ENCODE results near the gene FSIP2.

The FSIP2 gene

DNA sequence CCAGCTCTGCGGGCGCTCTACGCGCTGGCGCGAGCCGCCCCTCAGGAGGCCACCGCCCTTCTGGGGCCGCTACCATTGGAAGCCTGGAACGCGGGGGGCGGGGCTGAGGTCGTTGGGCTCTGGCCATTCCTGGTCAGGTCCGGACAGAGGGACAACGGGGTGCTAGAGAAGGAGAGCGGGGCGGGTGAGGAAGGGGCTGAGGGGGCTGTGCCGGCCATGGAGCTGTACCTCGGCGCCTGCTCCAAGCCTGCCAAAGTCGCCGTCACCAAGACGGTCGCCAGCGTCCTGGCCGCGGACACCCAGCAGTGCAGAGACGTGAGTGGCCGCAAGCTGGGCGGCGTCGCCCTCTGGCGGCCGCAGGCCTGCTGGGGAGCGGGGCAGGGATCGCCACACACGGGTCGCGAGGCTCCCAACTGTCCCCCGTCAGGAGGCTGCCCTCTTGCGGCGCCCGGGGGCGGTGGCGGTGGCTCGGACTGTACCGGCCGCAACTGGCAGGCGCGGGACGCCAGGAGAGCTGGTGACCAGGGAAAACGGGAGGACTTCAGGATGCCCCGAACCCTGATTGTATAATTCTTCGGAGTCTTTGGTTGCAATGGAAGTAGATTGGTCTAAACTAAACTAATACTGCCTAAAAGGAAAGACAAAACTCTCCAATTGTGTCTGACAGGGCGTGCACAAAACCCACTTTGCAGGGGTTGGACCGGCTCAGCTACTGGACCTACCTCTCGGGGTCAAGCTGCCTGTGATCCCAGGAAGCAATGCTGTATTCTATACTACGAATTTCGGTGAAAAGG is at the start of gene FSIP2:
TSS of gene FSIP2 (plus strand) at position 126 of the 794 bp plus-strand sequence. CDS start at position 217, 91 bp downstream.
- no peak for DNase-seq (ENCODE audit: low read depth)

GRCh38 chr2:185689906-185690539 is 48.6 kb upstream of the FSIP2 start:
- DNase-seq (ENCODE audit: low read depth): no peak

GRCh38 chr2:185695711-185696235 is 42.8 kb upstream of the FSIP2 start:
- no peak for DNase-seq (ENCODE audit: low read depth)

DNA sequence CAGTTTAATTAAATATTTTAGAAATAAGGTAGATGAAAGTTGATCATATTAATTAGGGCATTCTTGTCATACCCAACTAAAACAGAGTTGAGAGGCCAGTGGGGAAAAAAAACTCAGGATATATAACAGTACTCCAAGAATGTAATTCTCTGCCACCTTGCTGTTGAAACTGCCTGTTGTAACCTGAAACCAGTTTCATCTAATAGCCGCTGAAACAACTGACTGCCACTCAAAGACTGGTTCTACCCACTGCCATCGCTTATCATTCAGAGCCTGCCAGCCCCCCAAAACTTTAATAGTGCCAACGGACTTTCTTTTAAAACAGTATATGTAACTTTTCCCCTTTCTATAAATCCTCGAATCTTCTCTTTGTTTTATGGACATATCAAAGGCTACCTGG is 37.7 kb upstream of the FSIP2 start:
- no peak for DNase-seq (ENCODE audit: low read depth)

DNA sequence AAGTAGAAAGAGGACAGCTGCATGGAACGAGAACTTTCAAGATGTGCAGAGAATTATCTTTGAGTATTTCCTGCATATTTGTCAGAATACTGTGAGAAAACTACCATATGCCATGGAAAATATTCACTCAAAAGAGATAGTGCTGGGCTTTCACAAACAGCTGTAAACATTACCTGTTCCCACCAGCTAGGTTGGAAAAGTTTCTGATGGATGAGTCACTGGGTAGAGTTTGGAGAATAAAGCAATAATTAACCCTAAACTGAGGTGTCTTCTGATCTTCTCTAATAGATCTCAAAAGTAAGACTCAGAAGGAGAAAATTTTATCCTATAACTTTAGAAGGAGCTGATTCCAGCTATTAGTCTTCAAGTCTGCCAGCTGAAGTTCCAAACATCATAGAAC is 3.9 kb upstream of the FSIP2 start:
- no peak for DNase-seq (ENCODE audit: low read depth)

- DNase-seq (ENCODE audit: low read depth): no peak
Observed at GRCh38 chr2:185736210-185736609, 2.4 kb upstream of the FSIP2 start.

- no peak for DNase-seq (ENCODE audit: low read depth)
Observed at GRCh38 chr2:185745864-185746859, 7.6 kb downstream of the FSIP2 start.

DNA sequence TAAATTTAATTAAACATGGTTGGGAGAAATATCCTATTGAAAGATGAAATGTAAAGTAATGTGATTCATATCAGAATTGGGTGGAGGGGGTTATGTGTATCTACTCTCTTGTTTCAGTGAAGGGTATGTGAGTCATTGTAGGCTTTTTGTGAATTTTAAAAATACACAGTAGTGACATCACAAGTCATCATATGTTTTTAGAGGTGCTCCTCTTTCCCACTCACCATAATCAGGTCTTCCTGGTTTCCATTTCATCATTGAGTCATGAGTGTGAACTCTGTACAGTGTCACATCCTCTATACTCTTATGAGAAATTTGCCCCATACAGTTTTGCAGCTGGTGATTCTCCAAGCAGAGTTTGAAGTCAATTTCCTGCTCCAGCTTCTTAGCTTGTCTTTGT is 18.8 kb downstream of the FSIP2 start:
- no peak for DNase-seq (ENCODE audit: low read depth)

- DNase-seq (ENCODE audit: low read depth): no peak
Observed at GRCh38 chr2:185771396-185771795, 32.8 kb downstream of the FSIP2 start.

DNA sequence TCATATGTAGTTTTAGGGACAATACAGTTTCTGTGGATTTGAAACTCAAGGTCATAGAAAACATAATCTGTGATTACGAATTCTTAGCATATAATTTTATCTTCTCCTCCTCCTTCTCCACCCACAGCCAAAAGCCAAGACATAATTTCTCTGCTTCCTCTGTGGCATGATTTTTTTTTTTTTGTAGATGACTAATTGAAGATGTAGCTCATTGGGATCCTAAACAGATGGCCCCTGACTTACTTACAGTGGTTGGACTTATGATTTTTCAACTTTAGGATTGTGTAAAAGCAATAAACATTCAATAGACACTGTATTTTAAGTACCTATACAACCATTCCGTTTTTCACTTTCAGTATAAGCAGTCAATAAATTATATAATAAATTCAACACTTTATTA is 42.3 kb downstream of the FSIP2 start:
- no peak for DNase-seq (ENCODE audit: low read depth)

- no peak for DNase-seq (ENCODE audit: low read depth)
Observed at GRCh38 chr2:185782223-185782769, 43.7 kb downstream of the FSIP2 start.

DNA sequence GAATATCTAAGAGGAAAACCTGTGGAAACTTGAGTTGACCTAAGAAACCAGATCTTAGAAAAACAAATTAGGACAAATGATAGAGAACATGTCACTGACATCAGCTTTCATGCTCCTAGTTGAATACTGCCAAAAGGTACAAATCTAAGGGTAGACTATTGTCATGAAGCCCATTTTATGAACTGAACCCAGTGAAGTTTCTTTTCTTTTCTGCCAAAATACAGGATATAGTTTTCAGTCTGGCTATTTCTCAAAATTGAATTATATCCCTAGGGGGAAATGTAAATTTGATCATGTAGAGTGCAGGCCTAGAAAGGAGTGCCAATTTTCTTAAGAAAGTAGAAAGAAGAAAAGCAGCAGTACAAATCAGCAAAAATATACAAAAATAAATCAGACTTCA is 46.6 kb downstream of the FSIP2 start:
- no peak for DNase-seq (ENCODE audit: low read depth)

GRCh38 chr2:185785851-185786473 is 47.4 kb downstream of the FSIP2 start:
- no peak for DNase-seq (ENCODE audit: low read depth)

GRCh38 chr2:185787227-185788145 is 48.9 kb downstream of the FSIP2 start:
- DNase-seq (ENCODE audit: low read depth): no peak

DNA sequence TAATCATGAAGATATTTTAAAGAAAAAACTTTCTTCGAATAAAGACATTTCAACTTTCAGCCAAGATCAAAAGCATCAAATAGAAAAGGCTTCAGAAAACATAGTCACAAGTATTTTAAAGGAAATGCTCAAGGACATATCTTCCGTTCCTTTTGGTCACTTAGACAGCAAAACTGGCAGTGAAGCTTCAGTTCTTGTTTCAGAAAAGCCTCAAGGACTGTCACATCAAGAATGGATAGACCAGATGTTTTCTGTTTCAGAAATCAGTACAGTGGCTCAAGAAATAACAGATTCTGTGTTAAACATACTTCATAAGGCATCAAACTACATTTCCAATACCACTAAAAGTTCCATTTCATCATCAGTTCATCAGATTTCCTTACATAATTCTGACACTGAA is 51.8 kb downstream of the FSIP2 start:
- no peak for DNase-seq (ENCODE audit: low read depth)

GRCh38 chr2:185793532-185794345 is 55.1 kb downstream of the FSIP2 start:
- DNase-seq (ENCODE audit: low read depth): no peak

GRCh38 chr2:185796758-185797157 is 58.2 kb downstream of the FSIP2 start:
- no peak for DNase-seq (ENCODE audit: low read depth)

DNA sequence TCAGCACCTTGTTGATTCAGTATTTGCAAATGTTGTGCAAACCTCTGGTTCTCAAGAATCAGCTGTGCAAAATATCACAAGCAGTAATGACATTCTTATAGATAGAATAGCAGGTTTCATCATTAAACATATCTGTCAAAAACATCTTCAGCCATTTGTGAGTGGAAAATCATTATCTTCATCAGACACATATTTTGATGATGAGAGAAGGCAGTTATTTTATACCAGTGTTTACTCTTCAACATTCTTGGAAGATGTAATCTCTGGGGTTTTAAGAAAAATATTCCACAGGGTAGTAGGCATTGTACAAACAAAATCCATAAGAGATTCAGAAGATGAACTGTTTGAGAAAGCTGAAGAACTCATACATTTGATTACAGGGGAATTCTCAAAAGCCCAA is 64.3 kb downstream of the FSIP2 start:
- no peak for DNase-seq (ENCODE audit: low read depth)

- no peak for DNase-seq (ENCODE audit: low read depth)
Observed at GRCh38 chr2:185806783-185807182, 68.2 kb downstream of the FSIP2 start.

All from GM04504 (cell line).